Aorta (tissue), 5 donors: ENCODE data around the gene RSU1. TPM values are rescaled to one million over a fixed set of nuclear protein-coding genes. Genes with fewer than 3 reads are reported as not detected.

ENCODE experiments used
- ATAC-seq: fragments of 200-7000 bp; cut with Tn5 transposase; one replicate; pipeline ENCODE4 v1.9.1; 2022; ENCODE audit warnings: moderate library complexity; ENCODE audit not compliant: low FRiP score
- DNase-seq, 2 donors: peaks; one replicate each; pipeline ENCODE4 v3.0.0-alpha.2; 2020
- H3K27ac ChIP-seq, 2 donors: one replicate each; pipeline ENCODE4 v1.5.1; 2013; ENCODE audit warnings: low read length in 2 of 2, mild to moderate bottlenecking in 2 of 2, moderate library complexity in 2 of 2, control low read depth in 1 of 2, inconsistent platforms in 1 of 2, low read depth in 1 of 2
- H3K27me3 ChIP-seq, 2 donors: one replicate each; pipeline ENCODE4 v1.6.1; 2013; ENCODE audit warnings: control low read depth in 1 of 2, low read length in 1 of 2, mild to moderate bottlenecking in 1 of 2, moderate library complexity in 1 of 2; ENCODE audit not compliant: insufficient read depth in 2 of 2, control insufficient read depth in 1 of 2
- H3K36me3 ChIP-seq, 2 donors: one replicate each; pipeline ENCODE4 v1.6.1; 2013; ENCODE audit warnings: control low read depth in 1 of 2, low read length in 1 of 2, mild to moderate bottlenecking in 1 of 2; ENCODE audit not compliant: insufficient read depth in 2 of 2, control insufficient read depth in 1 of 2
- H3K4me1 ChIP-seq, 2 donors: one replicate each; pipeline ENCODE4 v1.6.1; 2013; ENCODE audit warnings: low read length in 2 of 2, control low read depth in 1 of 2, mild to moderate bottlenecking in 1 of 2, moderate library complexity in 1 of 2; ENCODE audit not compliant: insufficient read depth in 2 of 2, control insufficient read depth in 1 of 2
- H3K4me3 ChIP-seq, 2 donors: one replicate each; pipeline ENCODE4 v1.5.1; 2013; ENCODE audit warnings: low read length in 2 of 2, control low read depth in 1 of 2, mild to moderate bottlenecking in 1 of 2
- H3K9me3 ChIP-seq: one replicate; pipeline ENCODE4 v1.6.1; 2013; ENCODE audit warnings: mild to moderate bottlenecking, low read length; ENCODE audit not compliant: control insufficient read depth
- WGBS, 2 donors: extraction: QIAGEN DNeasy Blood & Tissue Kit; methylation state at CpG; one replicate each; pipeline ENCODE4 v1.1.7; 2013; 5-methylcytosine and 5-hydroxymethylcytosine counted together
- intact Hi-C, 2 donors: fragments of 100-400 bp; cut with DNase I; formaldehyde crosslinking; loops; one replicate each; pipeline versions ENCODE4 v1.14.2 to v1.15.0; 2022
- long read RNA-seq, 2 donors: library from polyadenylated mRNA; unstranded; transcript quantifications; one replicate each; pipeline ENCODE4 v2.0.0, GENCODE V29; 2020 to 2021
- polyA plus RNA-seq, 2 donors: library from polyadenylated mRNA; stranded (reverse); fragments of 200-250 nt; gene quantifications; one replicate each; pipeline ENCODE4 v1.2.3, GENCODE V29; 2013
- total RNA-seq, 2 donors: library from RNA; stranded (reverse); fragmentation: NEBNext Ultra II Directional; extraction: Animal tissue kit (Norgen Biotek cat#: 25700); gene quantifications; one replicate each; pipeline ENCODE4 v1.2.1, GENCODE V29; 2021
- donor health status: healthy with polysubstance abuse.
- donor health status: Bipolar disorder and iron deficiency.
- donor health status: DM: no; HTN: no; CAD: no.
- donor health status: DM: no; HTN: no; CAD: no.
- donor health status: DM: yes; HTN: yes; CAD: no.

The RSU1 gene
- total RNA-seq (100 to 1,000 TPM; 114 to 130 TPM), polyA plus RNA-seq (10 to 100 TPM; 65.0 to 98.8 TPM)
- long read RNA-seq, donor 1, transcript RSU1-201 (9 exons, 3,834 nt): major isoform, 353 of 654 reads
- long read RNA-seq, donor 1, transcript RSU1-203 (8 exons, 3,919 nt): minor isoform, 139 of 654 reads
- long read RNA-seq, donor 1, transcript RSU1-205 (8 exons, 3,639 nt): minor isoform, 82 of 654 reads
- long read RNA-seq, donor 1, partial matches to known transcripts: 24 of 654 reads
- long read RNA-seq, donor 1, other reads (novel, unspliced or antisense): 56 of 654 reads
- long read RNA-seq, donor 2, transcript RSU1-201 (9 exons, 3,834 nt): major isoform, 68 of 107 reads
- long read RNA-seq, donor 2, transcript RSU1-203 (8 exons, 3,919 nt): minor isoform, 10 of 107 reads
- long read RNA-seq, donor 2, transcript RSU1-205 (8 exons, 3,639 nt): minor isoform, 6 of 107 reads
- long read RNA-seq, donor 2, partial matches to known transcripts: 7 of 107 reads
- long read RNA-seq, donor 2, other reads (novel, unspliced or antisense): 16 of 107 reads

DNA sequence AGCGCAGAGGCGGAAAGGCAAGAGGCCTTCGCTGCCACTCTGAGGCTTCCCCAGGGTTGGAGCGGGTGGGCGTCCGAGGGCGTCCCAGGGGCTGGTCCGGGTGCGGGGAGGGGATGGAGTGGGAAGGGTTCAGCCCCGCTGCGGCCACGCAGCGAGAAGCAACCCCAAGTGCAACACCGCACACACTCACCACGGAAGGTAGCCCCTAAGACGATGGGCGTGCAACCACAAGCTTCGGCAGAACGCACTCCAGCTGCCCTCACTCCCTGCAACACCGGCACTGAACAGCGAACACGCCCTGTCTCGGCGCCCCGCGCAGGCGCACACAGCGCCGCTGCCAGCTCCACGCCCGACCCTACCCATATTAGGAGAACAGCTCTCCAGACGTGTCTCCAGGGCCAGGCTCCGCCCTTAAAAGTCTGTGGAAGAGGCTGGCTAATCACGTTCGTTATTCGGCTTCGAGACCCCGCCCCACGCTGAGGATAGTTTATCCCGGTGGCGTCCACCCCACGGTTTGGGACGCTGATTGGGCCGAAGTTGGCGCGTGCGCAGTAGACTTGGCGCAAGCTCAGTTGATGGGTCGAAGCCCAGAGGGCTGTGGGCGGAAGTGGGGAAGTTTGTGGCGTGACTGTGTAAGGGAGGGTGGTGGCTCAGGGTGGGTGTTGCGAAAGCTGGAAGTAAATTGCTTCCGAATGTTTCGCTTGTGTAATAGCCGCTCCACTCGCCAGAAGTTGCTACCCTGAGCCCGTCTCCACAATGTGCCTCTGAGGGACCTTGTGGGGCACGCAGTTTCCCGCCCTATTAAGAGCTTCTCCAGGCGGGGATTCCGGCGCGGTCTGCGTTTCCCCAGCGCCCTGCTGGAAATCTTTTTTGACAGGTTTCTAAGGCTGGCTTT, at the start of gene RSU1:
RSU1 (minus strand) TSS at position 300 of the 895 bp plus-strand sequence. CDS start 343 bp downstream, outside the sequence.
- H3K9me3 ChIP-seq: no peaks in the 10 kb centered on the region
- H3K4me3 ChIP-seq: peak within 1 kb of the TSS; percentile 50 to 84
- intact Hi-C loops: no loop called here
- DNase-seq (peak; percentile 100), ATAC-seq (peak; percentile 98)
- no peaks in the 10 kb centered on the region for H3K36me3 ChIP-seq
- H3K4me1 ChIP-seq: peaks cover 0 to 9% of the 10 kb centered on the region in 2 donors
- H3K27ac ChIP-seq: peak within 1 kb of the TSS; percentile 34 to 93
- 0% methylated on average over 65 of the region's 65 CpGs for WGBS, 2 donors
- no peaks in the 10 kb centered on the region for H3K27me3 ChIP-seq

DNA sequence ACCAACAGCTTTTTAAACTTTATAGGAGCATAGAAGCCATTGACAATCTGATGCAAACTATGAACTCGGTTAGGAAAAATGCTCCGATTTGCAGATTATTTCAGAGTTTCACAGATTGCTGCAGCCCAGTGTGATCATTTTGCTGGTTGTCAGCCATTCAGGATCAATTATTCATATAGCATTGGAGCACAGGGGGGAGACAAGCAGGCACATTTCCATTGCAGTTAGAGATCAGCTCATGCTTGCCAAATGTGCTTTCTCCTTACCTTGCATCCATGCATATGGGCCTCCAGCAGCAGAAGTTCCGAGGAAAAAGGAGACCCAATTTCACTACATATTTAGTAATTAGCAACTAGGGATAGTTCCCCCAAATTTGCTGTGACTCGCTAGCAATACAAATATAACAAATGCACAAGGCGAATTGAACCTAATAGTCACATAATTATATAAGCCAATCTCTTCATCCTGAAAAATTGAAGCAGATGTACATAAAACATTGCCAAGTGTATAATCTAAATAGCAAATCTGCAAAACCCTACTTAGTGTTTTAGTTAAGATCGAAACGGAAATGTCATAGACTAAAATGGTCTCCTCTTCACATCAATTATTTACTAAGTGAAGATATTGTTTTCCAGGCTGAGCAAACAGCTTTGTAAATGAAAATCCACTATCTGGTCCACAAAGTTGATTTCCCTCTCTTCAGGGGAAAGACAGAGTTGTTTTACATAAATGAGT, 49.5 kb upstream of the RSU1 start:
- Histone ChIP-seq H3K27ac (no peak overlapping the region), H3K27me3 (no peaks in the 10 kb centered on the region), H3K4me1 (no peaks in the 10 kb centered on the region), H3K4me3 (no peak overlapping the region), H3K9me3 (no peaks in the 10 kb centered on the region), H3K36me3 (no peaks in the 10 kb centered on the region)
- no peak for ATAC-seq
- 96% methylated on average over 7 of the region's 7 CpGs for WGBS, 2 donors
- no peak for DNase-seq
- intact Hi-C loops: loop anchor here in 1 of 2 donors (10.0 kb wide), 1 partner anchor 68 kb away; no protein-coding TSS in a partner anchor

DNA sequence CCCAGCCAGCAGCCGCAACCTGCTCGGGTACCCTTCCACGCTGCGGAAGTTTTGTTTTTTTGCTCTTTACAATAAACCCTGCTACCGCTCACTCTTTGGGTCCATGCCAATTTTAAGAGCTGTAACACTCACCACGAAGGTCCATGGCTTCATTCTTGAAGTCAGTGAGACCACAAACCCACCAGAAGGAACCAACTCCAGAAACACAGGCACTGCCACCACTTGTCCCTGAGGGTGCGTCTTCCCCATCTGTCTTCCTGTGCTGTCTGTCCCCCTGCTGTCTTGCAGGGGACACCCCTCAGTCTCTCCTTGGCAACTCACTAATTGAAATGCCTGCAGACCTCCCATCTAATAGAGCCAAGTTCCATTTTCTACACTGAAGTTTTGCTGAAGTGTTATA, 48.5 kb upstream of the RSU1 start:
- no peaks in the 10 kb centered on the region for H3K4me1 ChIP-seq
- WGBS, 2 donors: 92% methylated on average over 7 of the region's 7 CpGs

DNA sequence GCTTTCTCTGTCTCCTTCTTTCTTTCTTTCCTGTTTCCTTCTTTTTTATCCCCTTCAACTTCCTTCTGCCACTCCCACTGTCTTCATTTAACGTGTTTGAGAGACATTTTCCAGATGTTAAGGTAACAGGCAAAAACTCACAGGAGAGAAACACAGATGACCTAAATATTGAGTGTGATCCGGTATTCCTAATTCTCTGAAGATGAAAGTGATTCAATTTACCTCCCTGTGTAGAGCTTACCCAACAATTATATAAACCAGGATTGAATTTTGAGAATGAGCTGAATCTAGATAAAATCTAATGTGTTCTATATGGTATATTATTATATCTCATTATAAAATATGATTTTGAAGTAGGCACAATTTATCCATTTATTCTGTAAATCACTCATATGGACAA, 46.5 kb upstream of the RSU1 start:
- no peaks in the 10 kb centered on the region for H3K9me3 ChIP-seq

More for the DNA sequence above, 48.5 kb upstream of the RSU1 start:
- DNase-seq (no peak), ATAC-seq (no peak)
- H3K9me3 ChIP-seq: no peaks in the 10 kb centered on the region
- H3K4me3 ChIP-seq: no peak overlapping the region
- intact Hi-C loops: loop anchor here in 1 of 2 donors (10.0 kb wide), 1 partner anchor 69 kb away; no protein-coding TSS in a partner anchor
- no peak overlapping the region for H3K27ac ChIP-seq
- H3K36me3 ChIP-seq: no peaks in the 10 kb centered on the region
- H3K27me3 ChIP-seq: no peaks in the 10 kb centered on the region

DNA sequence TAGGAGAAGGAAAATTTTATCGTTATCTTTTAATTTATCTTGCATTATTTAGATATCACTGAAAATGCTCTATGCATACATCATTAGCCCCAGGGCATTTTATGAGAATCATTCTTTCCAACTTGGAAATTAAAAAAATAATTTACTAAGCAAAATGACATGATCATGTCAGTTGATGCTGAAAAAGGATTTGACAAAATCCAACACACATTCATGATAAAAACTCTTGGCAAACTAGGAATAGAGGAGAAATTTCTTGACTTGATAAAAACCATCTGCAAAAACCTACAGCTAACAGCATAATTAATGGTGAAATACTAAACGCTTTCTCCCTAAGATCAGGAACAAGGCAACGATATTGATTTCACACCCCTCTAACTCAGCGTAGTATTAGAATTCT, 40.2 kb upstream of the RSU1 start:
- 92 to 94% methylated on average over 4 of the region's 4 CpGs for WGBS, 2 donors
- intact Hi-C loops: no loop called here
- no peak for ATAC-seq

More for the DNA sequence above, 46.5 kb upstream of the RSU1 start:
- H3K4me1 ChIP-seq: no peaks in the 10 kb centered on the region
- intact Hi-C loops: loop anchor here in 1 of 2 donors (10.0 kb wide), 1 partner anchor 71 kb away; no protein-coding TSS in a partner anchor
- ATAC-seq: no peak
- no peaks in the 10 kb centered on the region for H3K36me3 ChIP-seq
- no peak overlapping the region for H3K27ac ChIP-seq
- WGBS, 2 donors: 89 to 91% methylated on average over 2 of the region's 2 CpGs
- no peak overlapping the region for H3K4me3 ChIP-seq
- H3K27me3 ChIP-seq: no peaks in the 10 kb centered on the region
- DNase-seq: no peak

DNA sequence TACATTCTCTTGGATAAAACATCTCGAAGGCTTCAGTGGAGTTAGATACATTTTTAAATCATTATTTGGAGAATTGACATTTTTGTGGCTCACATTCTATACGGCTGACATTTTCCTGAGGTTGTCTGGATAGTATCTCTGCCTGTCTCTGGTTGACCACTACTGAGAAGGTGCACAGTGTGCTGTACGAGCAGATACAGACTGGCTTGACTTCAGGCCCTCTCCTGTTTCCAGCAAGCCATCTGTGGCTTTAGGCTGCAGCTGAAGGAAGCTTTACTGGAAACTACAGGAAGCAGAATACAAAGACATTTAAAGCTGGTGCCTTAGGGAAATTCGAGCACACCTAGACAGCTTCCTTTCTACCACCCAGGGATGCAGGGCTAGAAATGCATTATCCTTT, 39.3 kb upstream of the RSU1 start:
- H3K27ac ChIP-seq: no peak overlapping the region
- DNase-seq: no peak
- H3K36me3 ChIP-seq: no peaks in the 10 kb centered on the region
- H3K4me3 ChIP-seq: no peak overlapping the region
- ATAC-seq: no peak
- 55 to 58% methylated on average over 4 of the region's 4 CpGs for WGBS, 2 donors
- intact Hi-C loops: no loop called here
- peaks cover 2 to 4% of the 10 kb centered on the region in 2 donors for H3K4me1 ChIP-seq
- H3K27me3 ChIP-seq: no peaks in the 10 kb centered on the region
- no peaks in the 10 kb centered on the region for H3K9me3 ChIP-seq

More for the DNA sequence above, 40.2 kb upstream of the RSU1 start:
- Histone ChIP-seq H3K27ac (no peak overlapping the region), H3K27me3 (no peaks in the 10 kb centered on the region), H3K36me3 (no peaks in the 10 kb centered on the region), H3K4me1 (peaks cover 2 to 4% of the 10 kb centered on the region in 2 donors), H3K9me3 (no peaks in the 10 kb centered on the region), H3K4me3 (no peak overlapping the region)
- no peak for DNase-seq

DNA sequence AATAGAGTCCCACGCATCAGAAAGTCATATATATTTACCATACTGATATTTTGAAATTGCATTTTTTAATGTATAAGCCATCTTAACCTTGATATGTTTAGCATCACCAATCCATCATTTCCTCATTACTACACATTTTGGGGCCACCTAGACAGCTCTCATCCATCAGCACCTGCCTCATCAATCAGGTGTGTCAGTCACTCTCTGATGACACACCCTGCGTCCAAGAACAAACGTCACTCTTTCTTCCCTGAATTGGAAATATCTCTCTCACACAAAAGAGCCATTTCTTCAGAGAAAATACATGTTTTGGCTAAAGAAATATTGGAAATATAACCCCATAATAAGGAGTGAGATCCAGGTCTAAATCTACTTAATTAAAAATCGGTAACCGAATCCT, 38.9 kb upstream of the RSU1 start:
- ATAC-seq: no peak
- Histone ChIP-seq H3K9me3 (no peaks in the 10 kb centered on the region), H3K36me3 (no peaks in the 10 kb centered on the region), H3K4me1 (peaks cover 2 to 4% of the 10 kb centered on the region in 2 donors), H3K27me3 (no peaks in the 10 kb centered on the region), H3K4me3 (no peak overlapping the region), H3K27ac (no peak overlapping the region)
- no peak for DNase-seq
- WGBS, 2 donors: 80 to 84% methylated on average over 5 of the region's 5 CpGs
- intact Hi-C loops: no loop called here

DNA sequence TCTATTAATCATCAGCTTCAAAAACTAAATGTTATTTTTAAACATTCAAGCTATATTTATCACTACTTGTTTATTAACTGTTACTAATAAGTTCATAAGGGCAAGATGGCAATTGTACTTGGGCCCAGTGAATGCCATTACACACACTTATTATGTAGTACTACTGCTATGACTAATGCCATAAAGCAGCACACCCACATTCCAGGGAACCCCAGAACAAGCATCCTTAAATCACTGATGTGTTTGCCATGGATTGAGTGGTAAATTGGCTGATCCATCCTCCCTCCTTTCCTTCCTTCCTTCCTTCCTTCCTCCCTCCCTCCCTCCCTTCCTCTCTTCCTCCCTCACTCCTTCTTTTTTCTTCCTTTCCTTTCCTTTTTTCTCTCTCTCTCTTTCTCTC, 37.4 kb upstream of the RSU1 start:
- peaks cover 2 to 4% of the 10 kb centered on the region in 2 donors for H3K4me1 ChIP-seq
- H3K9me3 ChIP-seq: no peaks in the 10 kb centered on the region
- no peak overlapping the region for H3K4me3 ChIP-seq
- ATAC-seq: no peak
- no peaks in the 10 kb centered on the region for H3K27me3 ChIP-seq
- no peaks in the 10 kb centered on the region for H3K36me3 ChIP-seq
- no peak overlapping the region for H3K27ac ChIP-seq
- DNase-seq: no peak
- intact Hi-C loops: no loop called here
